Left ventricle myocardium inferior (tissue), 1 donor: ENCODE measurements around the gene PCMTD2. TPM values are rescaled to one million over a fixed set of nuclear protein-coding genes. Genes with fewer than 3 reads are reported as not detected.
A peak's percentile ranks its signal among the peaks of the same experiment; 100 is the strongest.

Experiments used
- DNase-seq: peaks from one replicate; pipeline ENCODE4 v3.0.0-alpha.2; 2020
- H3K27ac ChIP-seq: fragments of 200-600 bp; replicated peaks from 2 replicates; pipeline ENCODE4 v1.8.0; 2021
- H3K27me3 ChIP-seq: fragments of 200-600 bp; 2 replicates; pipeline ENCODE4 v1.8.0; 2021; ENCODE audit warnings: low read depth
- H3K36me3 ChIP-seq: fragments of 200-600 bp; 2 replicates; pipeline ENCODE4 v1.8.0; 2021
- H3K4me1 ChIP-seq: fragments of 200-600 bp; 2 replicates; pipeline ENCODE4 v1.8.0; 2021
- H3K4me3 ChIP-seq: fragments of 200-600 bp; 2 replicates; pipeline ENCODE4 v1.8.0; 2021; ENCODE audit warnings: mild to moderate bottlenecking, moderate library complexity
- H3K9me3 ChIP-seq: fragments of 200-600 bp; replicated peaks from 2 replicates; pipeline ENCODE4 v1.8.0; 2021
- CTCF ChIP-seq: fragments of 200-600 bp; IDR thresholded peaks from 2 replicates; pipeline ENCODE4 v1.8.0; 2021; ENCODE audit warnings: antibody characterized with exemption, mild to moderate bottlenecking, borderline replicate concordance
- intact Hi-C: fragments of 100-400 bp; cut with micrococcal nuclease; formaldehyde crosslinking; loops from one replicate; pipeline ENCODE4 v1.11.0; 2022
- total RNA-seq: library from RNA; stranded (reverse); fragmentation: NEBNext Ultra II Directional; extraction: Animal tissue kit (Norgen Biotek cat#: 25700); gene quantifications from one replicate; pipeline ENCODE4 v1.2.1, GENCODE V29; 2021
- donor health status: DM: no; HTN: yes; CAD: no; lungs with severe emphysema.

PCMTD2 gene
- total RNA-seq, 1 donor from 2014 or later = 62.9 TPM

GRCh38 chr20:64220420-64220819 lies 35.1 kb upstream of the PCMTD2 start:
- Histone ChIP-seq H3K4me3 (no peak overlapping the region), H3K9me3 (no peaks in the 10 kb centered on the region), H3K27me3 (no peaks in the 10 kb centered on the region), H3K27ac (no peak overlapping the region), H3K36me3 (no peaks in the 10 kb centered on the region), H3K4me1 (peaks cover 64% of the 10 kb centered on the region)
- no peak for DNase-seq
- intact Hi-C loops = no loop called here
- TF ChIP-seq CTCF = no peak

- intact Hi-C loops = no loop called here
- H3K4me1 ChIP-seq = peaks cover 59% of the 10 kb centered on the region
- no peaks in the 10 kb centered on the region for H3K9me3 ChIP-seq
- no peak overlapping the region for H3K4me3 ChIP-seq
- H3K27me3 ChIP-seq = no peaks in the 10 kb centered on the region
- TF ChIP-seq CTCF = no peak
- H3K27ac ChIP-seq = no peak overlapping the region
- DNase-seq = no peak
- no peaks in the 10 kb centered on the region for H3K36me3 ChIP-seq
Observed at GRCh38 chr20:64220891-64221527, 34.5 kb upstream of the PCMTD2 start.

- H3K27me3 ChIP-seq = no peaks in the 10 kb centered on the region
- H3K4me3 ChIP-seq = no peak overlapping the region
- H3K9me3 ChIP-seq = no peaks in the 10 kb centered on the region
- no peak for DNase-seq
- peak overlapping the region; percentile 39 for H3K27ac ChIP-seq
- intact Hi-C loops = no loop called here
- no peaks in the 10 kb centered on the region for H3K36me3 ChIP-seq
- TF ChIP-seq CTCF = no peak
- peaks cover 51% of the 10 kb centered on the region for H3K4me1 ChIP-seq
Observed at GRCh38 chr20:64222291-64222735, 33.2 kb upstream of the PCMTD2 start.

DNA sequence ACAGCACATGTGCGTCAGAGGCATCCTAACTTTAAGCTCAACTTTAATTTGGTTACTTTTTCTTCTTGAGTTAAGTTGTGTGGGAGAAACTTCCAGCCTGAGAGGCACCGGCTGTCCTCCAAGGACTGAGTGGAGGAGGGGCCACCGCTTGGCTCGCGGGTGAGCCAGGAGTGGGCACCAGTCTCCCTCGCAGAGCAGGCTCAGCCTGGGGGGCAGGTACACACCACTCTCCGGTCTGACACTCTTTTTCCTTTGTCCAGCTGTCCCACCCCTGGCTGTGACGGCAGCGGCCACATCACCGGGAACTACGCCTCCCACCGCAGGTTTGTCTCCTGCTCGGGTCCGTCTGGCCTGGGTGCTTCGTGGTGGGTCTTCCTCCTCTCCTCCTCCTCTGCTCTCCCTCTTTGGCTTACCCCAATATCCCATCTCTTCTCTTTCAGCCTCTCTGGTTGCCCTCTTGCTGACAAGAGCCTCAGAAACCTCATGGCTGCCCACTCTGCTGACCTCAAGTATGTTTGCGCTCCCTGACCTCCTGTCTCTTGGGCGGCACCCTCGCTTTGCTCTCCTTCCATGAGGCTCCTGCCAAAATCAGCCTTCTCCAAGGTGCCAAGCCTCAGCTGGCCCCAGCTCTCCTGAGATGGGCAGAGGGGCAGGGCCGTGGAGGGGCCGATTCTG lies 32.6 kb upstream of the PCMTD2 start:
- no peak overlapping the region for H3K4me3 ChIP-seq
- no peaks in the 10 kb centered on the region for H3K9me3 ChIP-seq
- peak overlapping the region; percentile 72 for H3K27ac ChIP-seq
- H3K27me3 ChIP-seq = no peaks in the 10 kb centered on the region
- no peaks in the 10 kb centered on the region for H3K36me3 ChIP-seq
- no peak for TF ChIP-seq CTCF
- H3K4me1 ChIP-seq = peaks cover 45% of the 10 kb centered on the region
- intact Hi-C loops = no loop called here
- no peak for DNase-seq

- no peaks in the 10 kb centered on the region for H3K9me3 ChIP-seq
- H3K4me1 ChIP-seq = peaks cover 45% of the 10 kb centered on the region
- peak; percentile 46 for DNase-seq
- H3K27ac ChIP-seq = peak overlapping the region; percentile 72
- H3K27me3 ChIP-seq = no peaks in the 10 kb centered on the region
- TF ChIP-seq CTCF = peak; percentile 57
- H3K4me3 ChIP-seq = no peak overlapping the region
- intact Hi-C loops = no loop called here
- no peaks in the 10 kb centered on the region for H3K36me3 ChIP-seq
Observed at GRCh38 chr20:64223526-64224067, 32.0 kb upstream of the PCMTD2 start.
